GM12878 (cell line): ENCODE measurements around the gene LRRC37B. TPM values are rescaled to one million over a fixed set of nuclear protein-coding genes. Genes with fewer than 3 reads are reported as not detected.
A peak's percentile ranks its signal among the peaks of the same experiment; 100 is the strongest.
"Not testable (repeated sequence)": the region's sequence is repeated elsewhere in the genome, so short reads cannot be mapped to it uniquely, and the experiment has no call there.

ENCODE experiments used
- ATAC-seq: fragments of 200-7000 bp; cut with Tn5 transposase; 3 replicates; pipeline ENCODE4 v1.9.1; 2020; ENCODE audit warnings: mild to moderate bottlenecking, moderate library complexity
- BruUV-seq: library from RNA; stranded (reverse); fragments of 400-500 nt; replicated peaks from 2 replicates; lab custom pipeline; 2021; lab: Mats Ljungman, UMichigan
- CTCF ChIA-PET: fragments of 300-600 bp; sonication (Branson Sonifier 250); formaldehyde crosslinking; extraction: SDS; loops from one replicate; lab custom pipeline; 2021; ENCODE audit warnings: inconsistent platforms; lab: Yijun Ruan, JAX
- POLR2A ChIA-PET: fragments of 350-600 bp; formaldehyde crosslinking; extraction: SDS; loops from one replicate; lab custom pipeline; 2021; ENCODE audit warnings: inconsistent platforms; lab: Charles Lee
- RAD21 ChIA-PET: fragments of 300-600 bp; sonication (Branson Sonifier 250); formaldehyde crosslinking; loops from one replicate; lab custom pipeline; 2023; ENCODE audit warnings: antibody characterized with exemption; ENCODE audit not compliant: unreplicated experiment; lab: Charles Lee
- SMC1A ChIA-PET: fragments of 300-600 bp; sonication (Branson Sonifier 250); formaldehyde crosslinking; loops from one replicate; lab custom pipeline; 2023; ENCODE audit not compliant: unreplicated experiment, uncharacterized antibody; lab: Charles Lee
- DNase-seq: peaks from one replicate; pipeline ENCODE4 v3.0.0-alpha.2; 2011; ENCODE audit warnings: low read depth, low spot score
- FAIRE-seq: peaks from 3 replicates; lab custom pipeline; 2011; peaks lifted over from hg19 to GRCh38; lab: Jason Lieb, UNC
- H2AFZ ChIP-seq: 2 replicates; pipeline ENCODE4 v1.6.0; 2011; ENCODE audit warnings: low read depth, low read length, control low read depth; ENCODE audit not compliant: control insufficient read depth
- H3K27ac ChIP-seq: 2 replicates; pipeline ENCODE4 v1.5.1; 2011; ENCODE audit warnings: control low read depth; ENCODE audit not compliant: control insufficient read depth, insufficient read depth
- H3K27me3 ChIP-seq, 2 experiments: replicated peaks in 1 of 2; 2 replicates each; pipeline versions ENCODE4 v1.6.0 to v1.6.1; 2011; ENCODE audit warnings: low read length in 1 of 2; ENCODE audit not compliant: control insufficient read depth in 2 of 2, insufficient read depth in 2 of 2
- H3K36me3 ChIP-seq, 2 experiments: 2 replicates each; pipeline ENCODE4 v1.5.1; 2011; ENCODE audit warnings: low read length in 1 of 2; ENCODE audit not compliant: control insufficient read depth in 2 of 2, insufficient read depth in 2 of 2
- H3K4me1 ChIP-seq: 2 replicates; pipeline ENCODE4 v1.6.1; 2011; ENCODE audit warnings: mild to moderate bottlenecking, low read length, moderate library complexity, mixed read lengths; ENCODE audit not compliant: control insufficient read depth, insufficient read depth
- H3K4me2 ChIP-seq: 2 replicates; pipeline ENCODE4 v1.6.0; 2011; ENCODE audit warnings: control low read depth; ENCODE audit not compliant: control insufficient read depth, insufficient read depth
- H3K4me3 ChIP-seq: fragments of 200-600 bp; sonication (generic); 2 replicates; pipeline ENCODE4 v1.5.1; 2016
- H3K79me2 ChIP-seq: 2 replicates; pipeline ENCODE4 v1.6.0; 2011; ENCODE audit warnings: low read length; ENCODE audit not compliant: control insufficient read depth, insufficient read depth
- H3K9ac ChIP-seq: 2 replicates; pipeline ENCODE4 v1.8.0; 2011; ENCODE audit warnings: low read length, control low read depth, mixed read lengths; ENCODE audit not compliant: control insufficient read depth, insufficient read depth
- H3K9me3 ChIP-seq: replicated peaks from 3 replicates; pipeline ENCODE4 v1.5.1; 2011; ENCODE audit warnings: mild to moderate bottlenecking, low read length; ENCODE audit not compliant: control insufficient read depth, insufficient read depth
- H4K20me1 ChIP-seq: 2 replicates; pipeline ENCODE4 v1.6.0; 2011; ENCODE audit not compliant: control insufficient read depth, insufficient read depth
- BMI1 ChIP-seq: fragments of 450-650 bp; IDR thresholded peaks from 2 replicates; pipeline ENCODE4 v1.6.1; 2016; ENCODE audit warnings: mild to moderate bottlenecking, moderate library complexity, borderline replicate concordance
- EED ChIP-seq: sonication (generic); IDR thresholded peaks from 2 replicates; pipeline ENCODE4 v1.6.1; 2016; ENCODE audit warnings: antibody characterized with exemption, low read depth
- IKZF1 ChIP-seq: fragments of 450-650 bp; conservative IDR thresholded peaks from 2 replicates; pipeline ENCODE4 v1.6.1; 2017; ENCODE audit warnings: antibody characterized with exemption, mild to moderate bottlenecking
- IKZF2 ChIP-seq, 2 experiments: fragments of 450-650 bp; IDR thresholded peaks; 2 replicates each; pipeline ENCODE4 v1.6.1; 2017; ENCODE audit warnings: mild to moderate bottlenecking in 2 of 2, moderate library complexity in 2 of 2
- MTA2 ChIP-seq: fragments of 450-650 bp; IDR thresholded peaks from 2 replicates; pipeline ENCODE4 v1.6.1; 2016; ENCODE audit warnings: low read depth, mild to moderate bottlenecking, moderate library complexity
- NFYB ChIP-seq: IDR thresholded peaks from 2 replicates; pipeline ENCODE4 v1.6.1; 2011; ENCODE audit warnings: low read depth, mild to moderate bottlenecking, low read length, improper control_type of control experiment, moderate library complexity; ENCODE audit not compliant: insufficient read depth
- POLR2AphosphoS5 ChIP-seq: IDR thresholded peaks from 2 replicates; pipeline ENCODE4 v1.6.1; 2011; ENCODE audit warnings: mild to moderate bottlenecking, low read length, inconsistent platforms
- RUNX3 ChIP-seq: IDR thresholded peaks from 2 replicates; pipeline ENCODE4 v1.6.1; 2012; ENCODE audit warnings: low read length, inconsistent platforms
- WGBS: methylation state at CpG from one replicate; pipeline ENCODE4 v1.1.6; 2016; ENCODE audit warnings: low lambda C conversion rate; ENCODE audit not compliant: insufficient replicate concordance, insufficient coverage; ENCODE audit errors: missing lambda C conversion rate; 5-methylcytosine and 5-hydroxymethylcytosine counted together
- in situ Hi-C: fragments of 300-500 bp; cut with MboI; formaldehyde crosslinking; loops from 9 replicates; pipeline ENCODE4 v1.14.3; 2018; ENCODE audit warnings: mixed read lengths
- intact Hi-C: fragments of 100-400 bp; cut with micrococcal nuclease; formaldehyde crosslinking; loops from one replicate; pipeline ENCODE4 v1.14.2; 2022; ENCODE audit not compliant: unreplicated experiment
- polyA plus RNA-seq, 11 experiments: library from polyadenylated mRNA; depleted of rRNA in 4 of 11; unstranded in 6 of 11; stranded (reverse) in 5 of 11; fragments of >200 nt; fragmentation: Nextera tagmentation in 4 of 11; fragmentation: Illumina TruSeq in 1 of 11; extraction: Ambion mirVana in 4 of 11; extraction: Trizol in 1 of 11; gene quantifications; 1 replicate in 1 of 11; 2 replicates in 10 of 11; pipeline versions ENCODE4 v1.2.1 to v1.2.3, GENCODE V29; 2011 to 2016; ENCODE audit warnings: inconsistent platforms in 2 of 11, missing spikeins in 2 of 11, low read depth in 1 of 11
- total RNA-seq, 4 experiments: library from RNA; depleted of rRNA in 3 of 4; stranded (reverse); fragments of >200 nt in 3 of 4; fragmentation: Illumina TruSeq in 1 of 4; extraction: Trizol in 1 of 4; gene quantifications; 2 replicates each; pipeline versions ENCODE4 v1.2.1 to v1.2.3, GENCODE V29; 2013 to 2021
- TF ChIP-seq, protein P1 (sequence below): fragments of 450-650 bp; IDR thresholded peaks from 2 replicates; pipeline ENCODE4 v1.6.1; 2017; ENCODE audit warnings: low read depth, mild to moderate bottlenecking, moderate library complexity
- TF ChIP-seq, protein P2 (sequence below): fragments of 450-650 bp; IDR thresholded peaks from 2 replicates; pipeline ENCODE4 v1.6.1; 2017; ENCODE audit warnings: mild to moderate bottlenecking, moderate library complexity

LRRC37B gene
- total and polyA plus RNA-seq, 10 of the 15 experiments (the other 5 are each of a cell fraction or from before 2014, with no cell fraction given), result 3.2 to 25.7 (median 9.2) TPM

DNA sequence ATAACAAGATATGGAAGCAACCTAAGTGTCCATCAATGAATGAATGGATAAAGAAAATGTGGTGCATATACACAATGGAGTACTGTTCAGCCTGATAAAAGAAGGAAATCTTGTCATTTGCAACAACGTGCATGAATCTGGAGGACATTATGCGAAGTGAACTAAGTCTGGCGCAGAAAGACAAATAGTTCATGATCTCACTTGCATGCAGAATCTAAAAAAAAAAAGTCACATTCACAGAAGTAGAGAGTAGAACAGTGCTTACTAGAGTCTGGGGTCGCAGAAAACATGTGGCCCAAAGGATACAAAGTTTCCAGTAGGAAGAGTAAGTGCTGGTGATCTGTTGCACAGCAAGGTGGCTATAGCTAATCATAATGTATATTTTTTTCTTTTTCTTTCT, 65.9 kb downstream of the LRRC37B start:
- 100% methylated on average over 2 of the region's 4 CpGs for WGBS
- in situ Hi-C loops, result loop anchor here (5.0 kb wide), 1 partner anchor 1416 kb away; no protein-coding TSS in a partner anchor
- RAD21 ChIA-PET, H3K79me2 ChIP-seq, ATAC-seq, CTCF ChIA-PET, H3K4me1 ChIP-seq, SMC1A ChIA-PET, H3K27me3 ChIP-seq, POLR2A ChIA-PET, H3K9ac ChIP-seq, intact Hi-C loops, H3K27ac ChIP-seq, H4K20me1 ChIP-seq, H3K4me3 ChIP-seq, H3K4me2 ChIP-seq, H3K9me3 ChIP-seq, H3K36me3 ChIP-seq, DNase-seq, FAIRE-seq, BruUV-seq, H2AFZ ChIP-seq: not testable (repeated sequence)

- Histone ChIP-seq H3K4me2 (peak overlapping the region; percentile 79; the same call in 1 of the 2 replicates), H2AFZ (peak overlapping the region; percentile 23; the same call in 1 of the 2 replicates), H3K27ac (peak overlapping the region; percentile 58)
- BruUV-seq, H3K36me3 ChIP-seq, intact Hi-C loops, POLR2A ChIA-PET, H3K9ac ChIP-seq, FAIRE-seq, H3K27me3 ChIP-seq, H3K9me3 ChIP-seq, H3K4me1 ChIP-seq, H3K4me3 ChIP-seq, H3K79me2 ChIP-seq, RAD21 ChIA-PET, in situ Hi-C loops, H4K20me1 ChIP-seq: not testable (repeated sequence)
- WGBS, result 0% methylated on average over 9 of the region's 10 CpGs
- TF ChIP-seq IKZF1 (0 out of 2 replicates have a peak, but pooled peaks have one; percentile 28), POLR2AphosphoS5 (peak; percentile 49; the same call in 1 of the 2 replicates), BMI1 (peak; percentile 95), IKZF2 (IDR thresholded peaks at IDR 0.05) (peak; percentile 58 to 59), EED (peak; percentile 71), RUNX3 (peak; percentile 64), NFYB (0 out of 2 replicates have a peak, but pooled peaks have one; percentile 7), MTA2 (0 out of 2 replicates have a peak, but pooled peaks have one; percentile 32)
- TF ChIP-seq, protein P1, sequence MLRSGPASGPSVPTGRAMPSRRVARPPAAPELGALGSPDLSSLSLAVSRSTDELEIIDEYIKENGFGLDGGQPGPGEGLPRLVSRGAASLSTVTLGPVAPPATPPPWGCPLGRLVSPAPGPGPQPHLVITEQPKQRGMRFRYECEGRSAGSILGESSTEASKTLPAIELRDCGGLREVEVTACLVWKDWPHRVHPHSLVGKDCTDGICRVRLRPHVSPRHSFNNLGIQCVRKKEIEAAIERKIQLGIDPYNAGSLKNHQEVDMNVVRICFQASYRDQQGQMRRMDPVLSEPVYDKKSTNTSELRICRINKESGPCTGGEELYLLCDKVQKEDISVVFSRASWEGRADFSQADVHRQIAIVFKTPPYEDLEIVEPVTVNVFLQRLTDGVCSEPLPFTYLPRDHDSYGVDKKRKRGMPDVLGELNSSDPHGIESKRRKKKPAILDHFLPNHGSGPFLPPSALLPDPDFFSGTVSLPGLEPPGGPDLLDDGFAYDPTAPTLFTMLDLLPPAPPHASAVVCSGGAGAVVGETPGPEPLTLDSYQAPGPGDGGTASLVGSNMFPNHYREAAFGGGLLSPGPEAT, result 0 out of 2 replicates have a peak, but pooled peaks have one; percentile 55
- TF ChIP-seq, protein P2, sequence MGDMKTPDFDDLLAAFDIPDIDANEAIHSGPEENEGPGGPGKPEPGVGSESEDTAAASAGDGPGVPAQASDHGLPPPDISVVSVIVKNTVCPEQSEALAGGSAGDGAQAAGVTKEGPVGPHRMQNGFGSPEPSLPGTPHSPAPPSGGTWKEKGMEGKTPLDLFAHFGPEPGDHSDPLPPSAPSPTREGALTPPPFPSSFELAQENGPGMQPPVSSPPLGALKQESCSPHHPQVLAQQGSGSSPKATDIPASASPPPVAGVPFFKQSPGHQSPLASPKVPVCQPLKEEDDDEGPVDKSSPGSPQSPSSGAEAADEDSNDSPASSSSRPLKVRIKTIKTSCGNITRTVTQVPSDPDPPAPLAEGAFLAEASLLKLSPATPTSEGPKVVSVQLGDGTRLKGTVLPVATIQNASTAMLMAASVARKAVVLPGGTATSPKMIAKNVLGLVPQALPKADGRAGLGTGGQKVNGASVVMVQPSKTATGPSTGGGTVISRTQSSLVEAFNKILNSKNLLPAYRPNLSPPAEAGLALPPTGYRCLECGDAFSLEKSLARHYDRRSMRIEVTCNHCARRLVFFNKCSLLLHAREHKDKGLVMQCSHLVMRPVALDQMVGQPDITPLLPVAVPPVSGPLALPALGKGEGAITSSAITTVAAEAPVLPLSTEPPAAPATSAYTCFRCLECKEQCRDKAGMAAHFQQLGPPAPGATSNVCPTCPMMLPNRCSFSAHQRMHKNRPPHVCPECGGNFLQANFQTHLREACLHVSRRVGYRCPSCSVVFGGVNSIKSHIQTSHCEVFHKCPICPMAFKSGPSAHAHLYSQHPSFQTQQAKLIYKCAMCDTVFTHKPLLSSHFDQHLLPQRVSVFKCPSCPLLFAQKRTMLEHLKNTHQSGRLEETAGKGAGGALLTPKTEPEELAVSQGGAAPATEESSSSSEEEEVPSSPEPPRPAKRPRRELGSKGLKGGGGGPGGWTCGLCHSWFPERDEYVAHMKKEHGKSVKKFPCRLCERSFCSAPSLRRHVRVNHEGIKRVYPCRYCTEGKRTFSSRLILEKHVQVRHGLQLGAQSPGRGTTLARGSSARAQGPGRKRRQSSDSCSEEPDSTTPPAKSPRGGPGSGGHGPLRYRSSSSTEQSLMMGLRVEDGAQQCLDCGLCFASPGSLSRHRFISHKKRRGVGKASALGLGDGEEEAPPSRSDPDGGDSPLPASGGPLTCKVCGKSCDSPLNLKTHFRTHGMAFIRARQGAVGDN, result 0 out of 2 replicates have a peak, but pooled peaks have one; percentile 45
- ATAC-seq (peak; percentile 93), DNase-seq (peak; percentile 72)
- ChIA-PET SMC1A (interaction anchor here (0.5 kb wide), 1 partner anchor 30 kb away, joined by 3 read pairs; no protein-coding TSS in a partner anchor), CTCF (interaction anchor here (1.0 kb wide), 1 partner anchor 61 kb away, joined by 3 read pairs; no protein-coding TSS in a partner anchor)
Observed at GRCh38 chr17:32079753-32080152, 72.6 kb downstream of the LRRC37B start.
